Activated CD4-positive, CD25-positive, alpha-beta regulatory T cell treated with anti-CD3 and anti-CD28 coated beads, Interleukin-2, amount 50 U/mL, for 24 hours (primary cell): ENCODE results near the gene HADH.
"Not testable (repeated sequence)": the region's sequence is repeated elsewhere in the genome, so short reads cannot be mapped to it uniquely, and the experiment has no call there.

Source experiments
- ATAC-seq, 2 donors: fragments of 150-1000 bp; cut with Tn5 transposase; one replicate each; pipeline ENCODE4 v1.10.0; 2021; ENCODE audit warnings: mild to moderate bottlenecking in 1 of 2, moderate library complexity in 1 of 2

Gene HADH

DNA sequence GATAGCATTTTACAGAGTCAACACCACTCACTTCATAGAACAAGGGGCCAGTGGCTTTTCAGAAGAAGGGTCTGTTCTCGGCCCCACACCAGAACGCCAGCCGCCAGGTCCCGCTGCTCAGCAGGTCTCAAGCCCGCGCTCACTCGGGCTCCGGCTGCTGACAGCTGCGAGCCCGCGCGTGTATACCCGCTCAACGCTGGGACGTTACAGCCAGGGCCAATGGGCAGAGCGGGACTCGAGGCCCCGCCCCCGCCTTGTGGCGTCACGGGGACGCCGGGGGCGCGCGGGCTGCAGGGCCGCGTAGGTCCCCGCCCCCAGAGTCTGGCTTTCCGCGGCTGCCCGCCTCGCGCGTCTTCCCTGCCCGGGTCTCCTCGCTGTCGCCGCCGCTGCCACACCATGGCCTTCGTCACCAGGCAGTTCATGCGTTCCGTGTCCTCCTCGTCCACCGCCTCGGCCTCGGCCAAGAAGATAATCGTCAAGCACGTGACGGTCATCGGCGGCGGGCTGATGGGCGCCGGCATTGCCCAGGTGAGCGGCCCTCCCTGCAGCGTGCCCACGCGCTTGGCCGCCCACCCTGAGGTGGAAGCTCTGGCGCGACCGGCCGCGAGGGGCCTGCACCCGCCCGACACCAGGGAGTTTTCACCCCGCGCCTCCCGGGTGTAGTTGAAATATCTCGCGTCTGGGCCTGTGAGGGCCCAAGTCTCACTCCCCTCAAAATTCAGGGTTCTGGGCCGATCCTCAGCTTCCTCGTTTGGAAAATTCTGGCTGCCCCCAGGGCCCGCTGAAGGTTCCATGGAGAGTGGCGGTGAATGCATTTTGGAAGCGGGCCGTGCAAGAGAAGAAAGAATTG lies at the start of gene HADH:
HADH (plus strand) TSS at position 353 of the 850 bp plus-strand sequence; CDS start at position 397, 44 bp downstream.
- ATAC-seq: peak; percentile 99

GRCh38 chr4:107945809-107946208 lies 43.9 kb upstream of the HADH start:
- ATAC-seq: no peak

DNA sequence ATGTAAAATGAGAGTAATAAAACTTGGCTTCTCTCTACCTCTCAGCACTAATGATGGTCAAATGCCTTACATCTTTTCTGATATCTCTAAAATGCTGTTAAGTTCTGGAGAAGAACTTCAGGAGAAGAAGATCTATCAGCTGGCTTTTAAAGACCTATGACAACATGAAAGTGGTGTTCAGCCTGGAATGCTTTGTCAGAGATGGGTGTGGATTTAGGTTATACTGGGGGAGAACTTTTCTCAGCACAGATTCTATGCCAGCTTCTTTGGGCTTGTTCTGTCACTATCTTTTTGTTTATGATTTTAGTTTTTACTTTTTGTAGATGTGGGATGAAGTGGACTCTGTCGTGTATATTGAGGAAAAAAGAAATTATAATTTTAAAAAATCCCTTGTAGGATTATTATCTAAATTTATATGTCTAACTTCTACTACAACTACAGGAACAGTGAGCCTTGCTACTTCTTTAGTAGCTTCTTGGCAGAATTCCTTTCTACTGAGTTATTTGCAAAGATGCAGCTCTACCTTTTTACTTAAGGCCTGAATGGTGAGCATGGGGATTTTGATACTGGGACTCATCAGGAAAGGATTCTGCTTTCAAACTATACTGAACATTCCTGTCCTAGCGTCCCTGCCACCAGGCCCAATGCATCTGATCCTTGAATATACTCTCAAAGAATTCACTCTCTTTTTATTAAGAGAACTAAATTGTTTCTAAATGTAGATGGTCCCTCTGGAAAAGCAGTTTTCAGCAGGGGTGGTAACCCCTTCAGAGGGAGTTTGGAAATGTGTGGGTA lies 38.7 kb upstream of the HADH start:
- no peak for ATAC-seq

GRCh38 chr4:107951551-107951950 lies 38.1 kb upstream of the HADH start:
- no peak for ATAC-seq

GRCh38 chr4:107956011-107956410 lies 33.7 kb upstream of the HADH start:
- ATAC-seq: no peak

- ATAC-seq: no peak
These were observed 22.8 kb upstream of the HADH start for GRCh38 chr4:107966903-107967302.

- not testable (repeated sequence) for ATAC-seq
These were observed 22.2 kb upstream of the HADH start for GRCh38 chr4:107967519-107967918.

DNA sequence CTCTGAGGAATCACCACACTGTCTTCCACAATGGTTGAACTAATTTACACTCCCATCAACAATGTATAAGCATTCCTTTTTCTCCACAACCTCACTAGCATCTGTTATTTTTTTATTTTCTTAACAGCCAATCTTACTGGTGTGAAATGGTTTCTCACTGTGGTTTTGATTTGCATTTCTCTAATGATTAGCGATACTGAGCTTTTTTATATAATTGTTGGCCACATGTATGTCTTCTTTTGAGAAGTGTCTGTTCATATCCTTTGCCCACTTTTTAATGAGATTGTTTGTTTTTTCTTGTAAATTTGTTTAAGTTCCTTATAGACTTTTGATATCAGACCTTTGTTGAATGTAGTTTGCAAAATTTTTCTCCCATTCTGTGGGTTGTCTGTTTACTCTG lies 21.8 kb upstream of the HADH start:
- ATAC-seq: not testable (repeated sequence)

DNA sequence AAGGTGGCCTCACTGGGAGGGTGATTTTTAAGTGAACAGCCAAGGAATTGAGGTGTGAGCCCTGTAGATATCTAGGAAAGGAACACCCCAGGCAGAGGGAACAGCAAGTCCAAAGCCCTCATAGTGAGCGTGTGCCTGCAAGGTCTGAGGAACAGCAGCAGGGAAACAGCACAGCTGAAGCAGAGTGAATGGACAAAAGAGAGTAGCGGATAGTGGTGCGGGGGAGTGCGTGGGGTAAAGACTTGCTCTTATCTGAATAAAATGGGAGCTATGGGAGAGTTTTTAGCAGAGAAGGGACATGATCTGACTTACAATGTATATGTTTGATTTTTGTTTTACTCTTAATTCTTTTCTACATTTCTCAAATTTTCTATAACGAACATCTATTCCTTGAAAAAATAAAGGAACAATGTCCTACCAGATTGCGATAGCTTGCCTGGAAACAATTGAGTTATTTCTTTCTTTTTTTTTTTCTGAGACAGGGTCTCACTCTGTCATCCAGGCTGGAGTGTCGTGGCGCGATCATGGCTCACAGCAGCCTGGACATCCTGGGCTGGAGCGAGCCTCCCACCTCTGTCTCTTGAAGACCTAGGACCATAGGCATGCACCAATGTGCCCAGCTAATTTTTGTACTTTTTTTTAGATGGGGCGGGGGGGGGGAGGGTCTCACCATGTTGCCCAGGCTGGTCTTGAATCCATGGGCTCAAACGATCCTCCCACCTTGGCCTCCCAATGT lies 19.5 kb upstream of the HADH start:
- ATAC-seq: no peak

DNA sequence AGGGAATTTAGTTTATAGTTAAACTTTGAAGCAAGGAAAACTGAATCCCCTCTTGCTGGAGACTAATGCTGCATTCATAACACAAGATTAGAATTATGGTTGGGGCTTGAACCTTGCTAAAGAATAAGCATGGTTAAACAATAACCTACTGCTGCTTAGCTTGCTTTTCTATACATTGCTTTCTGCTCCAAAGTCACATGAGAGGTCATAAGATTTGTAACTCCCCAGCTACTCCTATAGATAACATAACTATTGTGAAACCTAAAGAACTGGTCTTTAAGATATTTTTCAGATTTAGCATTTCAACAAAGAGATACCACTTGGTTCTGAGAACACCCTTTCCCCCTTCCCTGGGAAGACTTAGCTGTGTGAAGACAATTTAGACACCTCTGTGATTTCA lies 17.1 kb upstream of the HADH start:
- ATAC-seq: no peak

- no peak for ATAC-seq
These were observed 15.2 kb upstream of the HADH start for GRCh38 chr4:107974523-107974922.

DNA sequence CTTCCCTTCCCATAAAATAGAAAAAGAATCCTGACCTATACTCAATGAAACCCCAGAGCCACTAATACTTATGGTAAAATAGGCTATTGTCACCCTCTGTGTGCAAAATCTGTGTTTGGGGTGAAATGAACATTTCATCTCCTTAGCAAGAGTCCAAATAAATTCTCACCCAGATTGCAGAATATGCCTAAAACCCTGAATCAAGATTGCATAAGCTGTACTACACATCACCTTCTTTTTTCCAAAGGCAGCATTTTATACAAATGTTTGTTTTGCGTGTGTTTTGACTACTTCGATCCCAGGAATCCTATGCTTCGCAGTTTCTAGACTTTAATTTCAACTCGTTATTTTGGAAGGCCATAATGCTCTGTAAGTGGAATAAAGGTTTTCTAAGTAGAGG lies 12.2 kb upstream of the HADH start:
- no peak for ATAC-seq

GRCh38 chr4:107977966-107978705 lies 11.6 kb upstream of the HADH start:
- ATAC-seq: no peak

GRCh38 chr4:107978716-107979451 lies 10.8 kb upstream of the HADH start:
- ATAC-seq: no peak

DNA sequence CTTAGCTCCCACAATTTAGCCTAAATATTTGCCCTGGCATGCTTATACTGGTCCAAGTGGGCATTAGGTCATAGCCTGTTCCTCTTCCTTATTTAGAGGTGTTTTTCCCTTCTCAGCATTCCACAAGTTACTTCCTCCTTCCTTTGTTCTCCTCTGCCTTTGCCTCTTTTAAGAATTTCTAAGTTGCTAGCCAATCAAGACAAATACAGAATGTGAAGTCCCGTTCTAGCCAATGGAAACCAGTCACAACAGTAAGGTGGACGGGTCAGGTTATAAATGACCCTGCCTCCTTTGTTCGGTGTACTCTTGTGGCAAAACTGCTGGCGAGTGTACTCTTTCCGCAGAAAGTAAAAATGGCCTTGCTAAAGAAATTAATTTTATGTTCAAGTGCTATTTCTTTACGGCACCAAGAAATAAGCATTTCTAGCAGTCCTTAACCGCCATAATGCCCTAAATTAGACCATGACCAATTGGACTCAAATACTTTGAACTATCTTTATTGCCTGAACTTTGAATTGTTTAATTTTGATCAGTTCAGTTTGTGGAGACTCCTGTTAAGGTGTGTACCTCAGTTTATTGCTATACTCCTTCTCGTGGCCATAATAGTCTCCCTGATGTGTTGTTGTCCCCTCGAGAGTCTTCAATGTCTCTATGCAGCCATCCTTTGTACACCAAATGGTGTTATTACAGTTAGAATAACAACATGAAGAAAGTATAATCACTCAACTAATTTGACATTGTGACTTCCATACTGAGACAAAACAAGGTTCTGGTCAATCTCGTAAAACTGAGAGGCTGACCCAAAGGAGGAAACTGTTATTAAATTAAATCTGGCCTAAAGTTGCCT lies 1.6 kb upstream of the HADH start:
- no peak for ATAC-seq

- no peak for ATAC-seq
These were observed 990 bp upstream of the HADH start for GRCh38 chr4:107988763-107989035.

DNA sequence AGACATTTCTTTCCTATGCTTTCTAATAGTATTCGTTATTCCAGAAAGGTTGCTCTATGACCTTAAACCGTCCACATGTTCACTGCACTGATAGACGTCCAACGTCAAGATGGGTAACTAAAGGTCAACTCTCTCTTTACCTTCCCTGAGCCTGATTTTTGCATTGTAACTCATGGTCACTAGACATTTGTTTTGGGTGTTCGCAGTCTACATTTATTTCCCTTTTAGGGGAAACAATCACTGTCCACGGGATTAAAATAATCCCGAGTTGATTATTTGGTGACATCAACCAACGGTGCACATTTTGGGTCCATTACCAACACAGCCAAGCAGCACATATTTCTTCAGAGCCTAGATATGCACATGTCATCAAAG lies 540 bp upstream of the HADH start:
- ATAC-seq: no peak

DNA sequence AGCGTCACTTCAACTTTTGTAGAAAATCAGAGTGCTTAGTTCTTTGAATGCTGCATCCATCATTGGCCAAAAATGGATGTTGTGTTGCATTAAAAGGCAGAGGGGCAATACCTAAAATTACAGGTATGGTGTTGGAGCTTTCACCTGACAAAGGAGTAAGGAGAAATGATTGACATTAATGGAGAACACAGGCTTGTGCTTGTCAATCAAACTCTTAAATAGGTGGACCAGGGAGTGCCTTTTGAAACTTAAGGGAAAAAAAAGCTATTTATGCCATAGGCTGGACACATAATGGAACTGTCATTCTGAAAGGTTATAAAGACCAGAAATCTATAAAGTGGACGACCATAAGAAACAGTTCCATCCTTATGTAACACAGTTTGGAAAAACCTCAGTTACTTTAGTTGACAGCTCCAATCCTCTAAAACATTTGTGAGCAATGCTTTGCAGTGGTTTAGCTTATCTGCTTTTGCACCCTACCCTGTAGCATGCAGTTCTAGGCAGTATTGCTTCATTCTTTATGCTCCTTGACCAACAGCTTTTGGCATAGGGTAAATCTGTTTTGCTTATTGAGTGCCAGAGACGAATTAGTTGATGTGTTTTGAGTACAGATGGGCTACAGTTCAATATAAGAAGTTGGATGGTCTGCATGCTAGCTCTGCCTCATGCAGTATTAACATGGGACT lies 2.4 kb downstream of the HADH start:
- ATAC-seq: no peak

DNA sequence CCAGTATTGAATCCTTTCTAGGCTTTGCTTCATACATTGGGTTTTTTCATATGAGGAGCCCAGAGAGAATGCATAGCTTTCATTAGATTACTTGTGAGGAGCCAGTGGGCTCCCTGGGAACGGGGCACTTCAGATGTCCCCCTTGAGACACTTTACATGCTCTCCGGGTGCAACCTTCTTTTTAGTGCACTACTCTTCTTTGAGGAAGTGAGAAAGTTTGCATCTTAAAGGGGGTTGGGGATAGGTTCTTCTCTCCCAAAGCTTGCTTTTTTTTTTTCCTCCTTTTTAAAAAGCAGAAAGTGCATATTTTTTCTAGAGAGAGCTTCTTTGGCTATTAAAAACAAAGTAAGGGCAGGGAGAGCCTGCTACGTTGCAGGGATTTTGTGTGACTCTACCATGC lies 4.3 kb downstream of the HADH start:
- no peak for ATAC-seq

DNA sequence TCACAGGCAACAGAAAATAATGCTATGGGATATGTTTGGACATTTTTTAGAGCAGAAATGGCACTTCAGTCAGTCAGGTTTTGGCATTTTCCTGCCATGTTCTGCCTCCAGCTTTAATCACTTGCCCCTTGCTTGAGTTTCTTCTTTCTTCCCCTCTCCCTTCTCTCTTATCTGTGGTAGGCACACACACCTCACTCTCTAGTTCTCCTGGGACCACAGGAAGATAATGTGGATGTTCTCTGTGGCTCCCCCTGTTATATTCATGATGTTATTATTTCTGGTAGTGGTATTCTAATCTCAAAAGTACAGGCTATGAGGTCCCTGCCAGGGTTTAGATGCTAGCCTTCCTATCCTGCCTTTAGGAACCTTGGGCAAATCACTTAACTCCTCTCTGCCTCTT lies 5.2 kb downstream of the HADH start:
- ATAC-seq: no peak
